GM12891 (cell line): ENCODE results near the gene ZNF438.

Experiments used
- POLR2A ChIP-seq: IDR thresholded peaks from 2 replicates; pipeline ENCODE4 v1.6.1; 2011; ENCODE audit warnings: low read depth, low read length, control low read depth
- POU2F2 ChIP-seq: IDR thresholded peaks from 2 replicates; pipeline ENCODE4 v1.6.1; 2011; ENCODE audit warnings: low read depth, mild to moderate bottlenecking, control low read depth, low read length, moderate library complexity

DNA sequence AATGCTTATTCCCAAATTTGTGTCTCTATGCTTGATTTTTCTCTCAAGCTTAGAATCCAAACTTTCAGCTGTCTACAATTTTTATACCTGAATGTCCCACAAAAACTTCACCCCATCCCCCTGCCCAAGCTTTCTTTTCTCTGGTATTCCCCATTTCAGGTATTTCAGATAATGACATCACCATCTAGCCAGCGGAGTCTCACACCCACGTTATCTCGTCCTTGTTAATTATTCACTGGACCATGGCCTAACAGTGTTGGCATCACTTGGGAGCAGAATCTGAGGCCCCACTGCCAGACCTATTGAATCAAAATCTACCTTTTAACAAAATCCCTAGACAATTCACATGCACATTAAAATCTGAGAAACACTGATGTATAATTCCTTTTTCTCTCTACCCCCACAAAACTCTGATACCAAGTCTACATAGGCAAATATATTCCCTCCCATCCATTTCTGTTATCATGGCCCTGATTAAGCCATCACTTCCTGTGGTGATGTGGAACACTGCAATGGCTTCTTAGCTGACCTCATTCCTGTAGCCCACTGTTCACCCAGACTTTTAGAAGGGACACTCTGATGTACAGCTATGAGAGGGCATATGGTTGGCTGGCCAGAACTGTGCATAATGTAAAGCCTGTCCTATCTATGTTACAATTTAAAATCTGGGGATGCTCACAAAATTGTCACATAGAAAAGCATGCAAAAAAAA, 31.4 kb downstream of the ZNF438 start:
- no peak for TF ChIP-seq POU2F2
- no peak for TF ChIP-seq POLR2A
